PC-3 (cell line): Measurements from ENCODE around the gene MMP11. TPM values are rescaled to one million over a fixed set of nuclear protein-coding genes. Genes with fewer than 3 reads are reported as not detected.

Experiments used
- ATAC-seq: fragments of 200-7000 bp; cut with Tn5 transposase; 2 replicates; pipeline ENCODE4 v1.9.1; 2020; ENCODE audit warnings: mild to moderate bottlenecking, moderate library complexity
- BruUV-seq: library from RNA; stranded (reverse); fragments of 400-500 nt; replicated peaks from 2 replicates; lab custom pipeline; 2021; lab: Mats Ljungman, UMichigan
- CTCF ChIA-PET: fragments of 300-600 bp; sonication (Branson Sonifier 250); formaldehyde crosslinking; loops from one replicate; lab custom pipeline; 2022; ENCODE audit warnings: antibody characterized with exemption; lab: Charles Lee
- POLR2A ChIA-PET: fragments of 300-600 bp; sonication (Branson Sonifier 250); formaldehyde crosslinking; loops from one replicate; lab custom pipeline; 2022; ENCODE audit warnings: antibody characterized with exemption; ENCODE audit not compliant: unreplicated experiment; lab: Charles Lee
- DNase-seq: peaks from one replicate; pipeline ENCODE4 v3.0.0-alpha.2; 2015
- H2AFZ ChIP-seq: fragments of 300-600 bp; sonication (generic); 2 replicates; pipeline ENCODE4 v1.6.0; 2016; ENCODE audit warnings: antibody characterized with exemption, low read length
- H3F3A ChIP-seq: fragments of 300-600 bp; sonication (generic); one replicate; pipeline ENCODE4 v1.6.0; 2017; ENCODE audit warnings: antibody characterized with exemption, low read length, control low read depth, mild to moderate bottlenecking; ENCODE audit not compliant: unreplicated experiment
- H3K27ac ChIP-seq: fragments of 300-600 bp; sonication (generic); 2 replicates; pipeline ENCODE4 v1.5.1; 2016; ENCODE audit warnings: mild to moderate bottlenecking, low read length
- H3K27me3 ChIP-seq: fragments of 300-600 bp; sonication (generic); 2 replicates; pipeline ENCODE4 v1.6.1; 2016; ENCODE audit warnings: low read length, mixed read lengths
- H3K36me3 ChIP-seq: fragments of 300-600 bp; sonication (generic); 2 replicates; pipeline ENCODE4 v1.6.1; 2016; ENCODE audit warnings: low read depth, mixed run types, low read length, mixed read lengths
- H3K4me1 ChIP-seq: fragments of 300-600 bp; sonication (generic); 2 replicates; pipeline ENCODE4 v1.5.1; 2016; ENCODE audit warnings: low read length; ENCODE audit not compliant: insufficient read depth
- H3K4me2 ChIP-seq: fragments of 300-600 bp; sonication (generic); 2 replicates; pipeline ENCODE4 v1.6.0; 2016; ENCODE audit warnings: low read length
- H3K4me3 ChIP-seq: fragments of 300-600 bp; sonication (generic); 2 replicates; pipeline ENCODE4 v1.5.1; 2016; ENCODE audit warnings: mild to moderate bottlenecking, low read length, mixed read lengths
- H3K79me2 ChIP-seq: fragments of 300-600 bp; sonication (generic); 2 replicates; pipeline ENCODE4 v1.6.1; 2017; ENCODE audit warnings: low read length, mixed read lengths
- H3K9ac ChIP-seq: fragments of 300-600 bp; sonication (generic); 2 replicates; pipeline ENCODE4 v1.6.0; 2016; ENCODE audit warnings: mild to moderate bottlenecking, low read length
- H3K9me2 ChIP-seq: fragments of 300-600 bp; sonication (generic); replicated peaks from 2 replicates; pipeline ENCODE4 v1.6.1; 2016; ENCODE audit warnings: mixed run types, low read length, mixed read lengths
- H3K9me3 ChIP-seq: fragments of 300-600 bp; sonication (generic); 2 replicates; pipeline ENCODE4 v1.6.1; 2016; ENCODE audit warnings: low read length, mixed read lengths
- H4K20me1 ChIP-seq: fragments of 300-600 bp; sonication (generic); 2 replicates; pipeline ENCODE4 v1.6.1; 2016; ENCODE audit warnings: low read length, mixed read lengths
- EZH2 ChIP-seq: fragments of 300-600 bp; sonication (generic); IDR thresholded peaks from one replicate; pipeline ENCODE4 v1.6.1; 2017; ENCODE audit warnings: antibody characterized with exemption, mild to moderate bottlenecking, low read length; ENCODE audit not compliant: unreplicated experiment
- EZH2phosphoT487 ChIP-seq: fragments of 300-600 bp; sonication (generic); IDR thresholded peaks from 2 replicates; pipeline ENCODE4 v1.6.1; 2018; ENCODE audit warnings: mild to moderate bottlenecking, antibody characterized with exemption, low read length, borderline replicate concordance
- intact Hi-C: fragments of 100-400 bp; cut with micrococcal nuclease; formaldehyde crosslinking; loops from 2 replicates; pipeline ENCODE4 v1.9.0; 2023
- total RNA-seq: library from RNA; depleted of rRNA; stranded (reverse); fragments of >200 nt; gene quantifications from 2 replicates; pipeline ENCODE4 v1.2.3, GENCODE V29; 2014
- TF ChIP-seq, protein P1 (sequence below): fragments of 300-600 bp; sonication (generic); conservative IDR thresholded peaks from 2 replicates; pipeline ENCODE4 v1.5.1; 2017; ENCODE audit warnings: antibody characterized with exemption, low read depth, mild to moderate bottlenecking, low read length

The MMP11 gene
- total RNA-seq, 1 experiment from 2014 or later: 2.4 TPM

DNA sequence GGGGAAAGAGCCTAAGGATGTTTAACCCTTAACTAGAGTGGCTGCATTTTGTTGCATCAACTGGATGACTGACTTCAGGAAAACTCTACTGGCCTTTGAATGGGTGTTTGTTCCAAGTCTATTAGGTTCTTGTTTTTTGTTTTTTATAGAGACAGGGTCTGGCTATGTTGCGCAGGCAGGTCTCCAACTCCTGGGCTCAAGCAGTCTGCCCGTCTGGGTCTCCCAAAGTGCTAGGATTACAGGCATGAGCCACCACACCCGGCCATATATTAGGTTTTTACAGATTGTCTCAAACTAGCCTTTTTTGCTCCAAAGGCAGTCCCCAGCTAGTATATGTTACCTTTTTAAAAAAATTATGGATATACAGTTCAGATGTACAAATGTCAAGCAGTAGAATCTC is 15.3 kb downstream of the MMP11 start:
- H3K27ac ChIP-seq: no peak overlapping the region
- no peaks in the 10 kb centered on the region for H3K9me2 ChIP-seq
- no peaks in the 10 kb centered on the region for H3K36me3 ChIP-seq
- no TSS peak for BruUV-seq
- H3K9ac ChIP-seq: peak overlapping the region; percentile 100
- TF ChIP-seq, protein P1, sequence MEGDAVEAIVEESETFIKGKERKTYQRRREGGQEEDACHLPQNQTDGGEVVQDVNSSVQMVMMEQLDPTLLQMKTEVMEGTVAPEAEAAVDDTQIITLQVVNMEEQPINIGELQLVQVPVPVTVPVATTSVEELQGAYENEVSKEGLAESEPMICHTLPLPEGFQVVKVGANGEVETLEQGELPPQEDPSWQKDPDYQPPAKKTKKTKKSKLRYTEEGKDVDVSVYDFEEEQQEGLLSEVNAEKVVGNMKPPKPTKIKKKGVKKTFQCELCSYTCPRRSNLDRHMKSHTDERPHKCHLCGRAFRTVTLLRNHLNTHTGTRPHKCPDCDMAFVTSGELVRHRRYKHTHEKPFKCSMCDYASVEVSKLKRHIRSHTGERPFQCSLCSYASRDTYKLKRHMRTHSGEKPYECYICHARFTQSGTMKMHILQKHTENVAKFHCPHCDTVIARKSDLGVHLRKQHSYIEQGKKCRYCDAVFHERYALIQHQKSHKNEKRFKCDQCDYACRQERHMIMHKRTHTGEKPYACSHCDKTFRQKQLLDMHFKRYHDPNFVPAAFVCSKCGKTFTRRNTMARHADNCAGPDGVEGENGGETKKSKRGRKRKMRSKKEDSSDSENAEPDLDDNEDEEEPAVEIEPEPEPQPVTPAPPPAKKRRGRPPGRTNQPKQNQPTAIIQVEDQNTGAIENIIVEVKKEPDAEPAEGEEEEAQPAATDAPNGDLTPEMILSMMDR: no peak
- TF ChIP-seq EZH2 (no peak), EZH2phosphoT487 (no peak)
- no peak for DNase-seq
- intact Hi-C loops: no loop called here
- peak overlapping the region; percentile 88 for H3K4me2 ChIP-seq
- peaks cover 49% of the 10 kb centered on the region for H3K79me2 ChIP-seq
- ChIA-PET CTCF (no interaction called here), POLR2A (no interaction called here)
- no peak for ATAC-seq
- H3K27me3 ChIP-seq: no peaks in the 10 kb centered on the region
- no peaks in the 10 kb centered on the region for H3F3A ChIP-seq
- H3K4me1 ChIP-seq: peaks cover 14% of the 10 kb centered on the region; the same call in 1 of the 2 replicates
- peaks cover 28% of the 10 kb centered on the region for H4K20me1 ChIP-seq
- H3K9me3 ChIP-seq: no peaks in the 10 kb centered on the region
- H2AFZ ChIP-seq: no peak overlapping the region
- peak overlapping the region; percentile 95 for H3K4me3 ChIP-seq

DNA sequence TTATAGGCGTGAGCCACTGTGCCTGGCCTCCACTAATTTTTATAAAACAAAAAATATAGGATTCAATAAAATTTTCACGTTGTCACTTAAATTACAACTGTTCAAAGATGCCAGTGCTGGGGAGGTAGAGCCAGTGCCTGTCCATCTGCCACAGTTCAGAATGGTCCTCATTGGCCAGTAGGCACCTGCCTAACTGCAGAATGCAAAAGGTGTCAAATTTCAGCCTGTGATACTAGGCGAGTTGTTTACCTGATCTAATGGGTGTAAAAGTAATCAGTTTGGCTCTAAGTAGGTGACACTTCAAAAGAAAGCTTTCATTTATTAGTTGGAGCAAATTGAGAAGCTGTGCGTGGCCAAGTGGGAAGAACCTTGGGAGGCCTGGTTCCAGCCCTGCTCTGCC is 16.5 kb downstream of the MMP11 start:
- peaks cover 14% of the 10 kb centered on the region; the same call in 1 of the 2 replicates for H3K4me1 ChIP-seq
- intact Hi-C loops: no loop called here
- peaks cover 28% of the 10 kb centered on the region for H4K20me1 ChIP-seq
- ATAC-seq: no peak
- peaks cover 49% of the 10 kb centered on the region for H3K79me2 ChIP-seq
- no peaks in the 10 kb centered on the region for H3K9me3 ChIP-seq
- H3K9ac ChIP-seq: no peak overlapping the region
- H3K36me3 ChIP-seq: peaks cover under 1% of the 10 kb centered on the region; the same call in 1 of the 2 replicates
- no peak overlapping the region for H2AFZ ChIP-seq
- TF ChIP-seq EZH2phosphoT487 (no peak), EZH2 (no peak)
- TF ChIP-seq, protein P1: no peak
- H3K4me2 ChIP-seq: no peak overlapping the region
- H3K27me3 ChIP-seq: no peaks in the 10 kb centered on the region
- H3K27ac ChIP-seq: no peak overlapping the region
- no peak for DNase-seq
- BruUV-seq: no TSS peak
- no peaks in the 10 kb centered on the region for H3F3A ChIP-seq
- POLR2A ChIA-PET: no interaction called here
- no peaks in the 10 kb centered on the region for H3K9me2 ChIP-seq
- H3K4me3 ChIP-seq: no peak overlapping the region
- CTCF ChIA-PET: interaction anchor here (1.6 kb wide), 1 partner anchor 18 kb away, joined by 5 read pairs; no protein-coding TSS in a partner anchor

DNA sequence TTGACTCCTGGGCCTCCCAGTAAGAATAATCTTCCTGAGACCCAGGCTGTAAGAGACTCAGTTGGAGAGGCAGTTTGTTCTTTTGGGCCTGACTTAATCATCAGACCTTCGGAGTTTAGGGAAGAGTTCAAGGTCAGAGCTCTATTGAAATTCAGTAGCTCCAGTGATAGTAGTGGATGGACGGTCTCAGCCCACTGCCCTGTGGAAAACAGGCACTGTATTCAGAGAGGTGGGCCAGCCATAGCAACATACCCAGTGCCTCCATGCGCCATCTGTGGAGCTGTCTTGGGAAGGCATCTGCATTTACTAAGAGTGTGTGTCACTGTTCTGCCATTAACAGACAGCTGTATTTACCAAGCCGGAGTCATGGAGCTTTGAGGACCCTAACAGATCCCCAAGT is 17.0 kb downstream of the MMP11 start:
- intact Hi-C loops: no loop called here
- Histone ChIP-seq H3K4me1 (peaks cover 14% of the 10 kb centered on the region; the same call in 1 of the 2 replicates), H3K9me2 (no peaks in the 10 kb centered on the region), H3K27me3 (no peaks in the 10 kb centered on the region), H3K9ac (no peak overlapping the region), H3F3A (no peaks in the 10 kb centered on the region), H2AFZ (no peak overlapping the region), H3K27ac (no peak overlapping the region), H3K9me3 (no peaks in the 10 kb centered on the region), H3K79me2 (peaks cover 49% of the 10 kb centered on the region), H3K4me3 (no peak overlapping the region), H3K4me2 (no peak overlapping the region), H4K20me1 (peaks cover 28% of the 10 kb centered on the region), H3K36me3 (peaks cover 4% of the 10 kb centered on the region; the same call in 1 of the 2 replicates)
- POLR2A ChIA-PET: no interaction called here
- CTCF ChIA-PET: interaction anchor here (1.6 kb wide), 1 partner anchor 19 kb away, joined by 5 read pairs; no protein-coding TSS in a partner anchor
- BruUV-seq: no TSS peak
- ATAC-seq: no peak
- DNase-seq: no peak
- TF ChIP-seq EZH2phosphoT487 (no peak), EZH2 (no peak)
- TF ChIP-seq, protein P1: no peak; the same call in 1 of the 2 replicates
